ENCODE data around the gene PPL. TPM values are rescaled to one million over a fixed set of nuclear protein-coding genes. Genes with fewer than 3 reads are reported as not detected.

Gene PPL
- total and polyA plus RNA-seq, 11 donors = 4.3 to 23.8 (median 7.8) TPM

DNA sequence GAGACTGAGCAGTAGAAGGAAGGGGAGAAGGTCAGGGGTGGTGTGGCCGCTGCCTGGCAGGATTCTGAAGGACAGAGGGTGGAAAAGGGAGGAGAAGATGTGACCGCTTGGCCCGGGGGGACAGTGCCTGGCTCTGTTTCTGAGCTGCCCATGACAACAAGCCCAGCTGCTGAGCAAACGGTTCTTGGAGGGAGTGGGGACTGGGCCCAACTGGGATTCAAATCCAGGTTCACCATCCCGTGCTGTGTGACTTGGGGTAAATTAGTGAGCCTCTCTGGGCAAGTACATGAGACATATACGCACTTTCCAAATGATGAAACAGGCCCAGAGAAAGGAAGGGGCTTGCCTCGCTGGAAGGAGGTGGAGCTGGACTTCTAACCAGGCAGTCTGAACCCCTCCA, 44.5 kb upstream of the PPL start:
- Histone ChIP-seq H3K27me3 (peaks cover 0 to 5% (median 0%) of the 10 kb centered on the region in 9 donors), H3K36me3 (no peaks in the 10 kb centered on the region), H3K4me3 (peak overlapping the region in 2 of 12 donors; percentile 33 to 36), H3K4me1 (peaks cover 0 to 14% (median 1%) of the 10 kb centered on the region in 12 donors), H3K27ac (peak overlapping the region in 11 of 12 donors; percentile 40 to 96 (median 82)), H3K9me3 (peaks cover 0 to 8% (median 0%) of the 10 kb centered on the region in 12 donors)
- ATAC-seq = peak in 1 of 4 donors; percentile 14
- intact Hi-C loops (cut with DNase I) = no loop called here
- TF ChIP-seq, protein P1, sequence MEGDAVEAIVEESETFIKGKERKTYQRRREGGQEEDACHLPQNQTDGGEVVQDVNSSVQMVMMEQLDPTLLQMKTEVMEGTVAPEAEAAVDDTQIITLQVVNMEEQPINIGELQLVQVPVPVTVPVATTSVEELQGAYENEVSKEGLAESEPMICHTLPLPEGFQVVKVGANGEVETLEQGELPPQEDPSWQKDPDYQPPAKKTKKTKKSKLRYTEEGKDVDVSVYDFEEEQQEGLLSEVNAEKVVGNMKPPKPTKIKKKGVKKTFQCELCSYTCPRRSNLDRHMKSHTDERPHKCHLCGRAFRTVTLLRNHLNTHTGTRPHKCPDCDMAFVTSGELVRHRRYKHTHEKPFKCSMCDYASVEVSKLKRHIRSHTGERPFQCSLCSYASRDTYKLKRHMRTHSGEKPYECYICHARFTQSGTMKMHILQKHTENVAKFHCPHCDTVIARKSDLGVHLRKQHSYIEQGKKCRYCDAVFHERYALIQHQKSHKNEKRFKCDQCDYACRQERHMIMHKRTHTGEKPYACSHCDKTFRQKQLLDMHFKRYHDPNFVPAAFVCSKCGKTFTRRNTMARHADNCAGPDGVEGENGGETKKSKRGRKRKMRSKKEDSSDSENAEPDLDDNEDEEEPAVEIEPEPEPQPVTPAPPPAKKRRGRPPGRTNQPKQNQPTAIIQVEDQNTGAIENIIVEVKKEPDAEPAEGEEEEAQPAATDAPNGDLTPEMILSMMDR (IDR thresholded peaks at IDR 0.05) = no peak
- TF ChIP-seq POLR2A (IDR thresholded peaks at IDR 0.05) = no peak
- WGBS, 4 donors = 65 to 75% (median 69%) methylated on average over 7 of the region's 7 CpGs
- DNase-seq = no peak

- intact Hi-C loops (cut with DNase I) = no loop called here
These were observed 43.7 kb upstream of the PPL start for GRCh38 chr16:4980691-4981090.

DNA sequence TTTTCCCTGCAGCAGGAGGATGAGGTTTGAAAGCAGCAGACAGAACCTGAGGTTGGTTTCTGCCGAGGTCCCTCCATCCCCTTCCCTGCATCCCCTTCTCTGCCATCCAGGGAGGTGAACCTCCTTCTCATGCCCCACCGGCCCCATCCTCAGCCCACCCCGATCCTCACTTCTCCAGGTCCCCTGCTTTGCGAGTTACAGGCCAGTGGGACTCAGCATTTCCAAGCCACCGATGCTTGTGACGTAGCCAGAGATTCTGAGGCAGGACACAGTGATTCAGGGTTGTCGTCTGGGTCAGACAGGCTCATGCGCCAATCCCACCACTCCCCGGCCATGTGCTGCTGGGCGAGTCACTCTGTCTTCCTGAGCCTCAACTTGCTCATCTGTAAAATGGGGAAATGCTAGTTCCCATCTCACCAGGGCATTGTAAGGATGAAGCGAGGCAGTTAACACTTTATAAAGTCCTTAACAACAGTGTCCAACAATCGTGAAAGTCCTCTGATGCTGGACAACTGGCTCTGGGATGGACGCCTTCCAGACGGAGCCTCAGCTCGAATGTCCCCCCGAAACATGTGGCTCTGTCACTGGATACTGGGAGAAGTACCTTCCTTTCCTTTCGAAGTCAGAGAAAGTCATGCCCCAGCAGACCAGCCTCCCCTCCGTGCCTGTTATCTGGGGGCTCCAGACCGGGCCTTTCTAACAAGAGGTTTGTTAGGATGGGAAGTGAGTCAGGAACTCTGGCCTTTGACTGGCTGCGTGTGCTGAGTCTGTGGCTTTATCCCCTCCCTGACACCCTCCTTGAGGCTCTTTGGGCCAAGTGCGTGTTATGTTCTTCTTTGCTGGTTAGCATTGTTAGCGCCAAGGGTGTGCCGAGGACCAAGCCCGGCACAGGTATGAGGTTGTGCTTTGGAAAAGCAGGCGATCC, 43.0 kb upstream of the PPL start:
- H3K36me3 ChIP-seq = no peaks in the 10 kb centered on the region
- ATAC-seq (no peak), DNase-seq (no peak)
- H3K9me3 ChIP-seq = peaks cover 0 to 12% (median 0%) of the 10 kb centered on the region in 12 donors
- WGBS, 4 donors = 71 to 79% (median 75%) methylated on average over 25 of the region's 25 CpGs
- no peak overlapping the region for H3K27ac ChIP-seq
- no peak for TF ChIP-seq POLR2A (IDR thresholded peaks at IDR 0.05)
- TF ChIP-seq, protein P1 (IDR thresholded peaks at IDR 0.05) = no peak
- no peak overlapping the region for H3K4me3 ChIP-seq
- intact Hi-C loops (cut with DNase I) = no loop called here
- H3K27me3 ChIP-seq = peaks cover 0 to 2% (median 0%) of the 10 kb centered on the region in 9 donors
- H3K4me1 ChIP-seq = peaks cover 0 to 14% (median 1%) of the 10 kb centered on the region in 12 donors

More at GRCh38 chr16:4980691-4981090, 43.7 kb upstream of the PPL start:
- Histone ChIP-seq H3K4me1 (peaks cover 0 to 14% (median 1%) of the 10 kb centered on the region in 12 donors), H3K4me3 (no peak overlapping the region), H3K27ac (no peak overlapping the region), H3K27me3 (peaks cover 0 to 2% (median 0%) of the 10 kb centered on the region in 9 donors), H3K9me3 (peaks cover 0 to 12% (median 0%) of the 10 kb centered on the region in 12 donors), H3K36me3 (no peaks in the 10 kb centered on the region)
- TF ChIP-seq, protein P1 (IDR thresholded peaks at IDR 0.05) = no peak
- no peak for TF ChIP-seq POLR2A (IDR thresholded peaks at IDR 0.05)
- 73 to 86% (median 75%) methylated on average over 10 of the region's 10 CpGs for WGBS, 4 donors
- no peak for ATAC-seq
- DNase-seq = no peak

GRCh38 chr16:4979164-4979563, 42.2 kb upstream of the PPL start:
- Histone ChIP-seq H3K27ac (no peak overlapping the region), H3K9me3 (peaks cover 0 to 7% (median 0%) of the 10 kb centered on the region in 12 donors), H3K4me3 (no peak overlapping the region), H3K27me3 (no peaks in the 10 kb centered on the region), H3K36me3 (no peaks in the 10 kb centered on the region), H3K4me1 (peaks cover 0 to 14% (median 1%) of the 10 kb centered on the region in 12 donors)
- WGBS, 4 donors = 83 to 86% (median 85%) methylated on average over 7 of the region's 7 CpGs
- ATAC-seq (no peak), DNase-seq (no peak)
- no peak for TF ChIP-seq POLR2A (IDR thresholded peaks at IDR 0.05)
- TF ChIP-seq, protein P1 (IDR thresholded peaks at IDR 0.05) = no peak
- intact Hi-C loops (cut with DNase I) = no loop called here

Measured in heart left ventricle (tissue), 16 donors.